ENCODE measurements around the gene KRT7. TPM values are rescaled to one million over a fixed set of nuclear protein-coding genes. Genes with fewer than 3 reads are reported as not detected.

KRT7 gene
- total and polyA plus RNA-seq, 9 of the 15 experiments (the other 6 are each of a cell fraction or from before 2014, with no cell fraction given) = 1.4 TPM; not detected in 8

- Histone ChIP-seq H4K20me1 (replicated peaks; ENCODE audit: control insufficient read depth, insufficient read depth, low read length) (peaks cover 13% of the 10 kb centered on the region), H3K27ac (ENCODE audit: extremely low read depth, low read depth, low read length) (no peak overlapping the region), H3K79me2 (ENCODE audit: control insufficient read depth, insufficient read depth, low read length) (no peaks in the 10 kb centered on the region), H3K9ac (ENCODE audit: insufficient read depth in 1 of 2, low read depth in 2 of 2, low read length in 2 of 2) (no peak overlapping the region), H3K9me1 (ENCODE audit: control insufficient read depth, insufficient read depth, low read length) (no peaks in the 10 kb centered on the region), H3K36me3 (ENCODE audit: control insufficient read depth, insufficient read depth, low read length) (no peaks in the 10 kb centered on the region), H3K4me3 (no peak overlapping the region), H3K4me2 (ENCODE audit: insufficient read depth, low read length) (no peak overlapping the region), H3K27me3 (ENCODE audit: control insufficient read depth in 2 of 2, insufficient read depth in 2 of 2, low read length in 2 of 2) (peaks cover 5 to 28% of the 10 kb centered on the region in 2 experiments; a peak in 4 of 5 replicates), H3K9me3 (replicated peaks; ENCODE audit: control insufficient read depth, insufficient read depth, low read depth, low read length) (no peaks in the 10 kb centered on the region), H2AFZ (ENCODE audit: low read depth, low read length) (no peak overlapping the region), H3K4me1 (replicated peaks in 1 of 2; ENCODE audit: control insufficient read depth in 2 of 2, insufficient read depth in 2 of 2, low read length in 2 of 2) (no peaks in the 10 kb centered on the region; a peak in 1 of 5 replicates)
- in situ Hi-C loops (cut with MboI) = no loop called here
- 0% methylated on average over 3 of the region's 3 CpGs for WGBS (ENCODE audit: insufficient coverage, low coverage, missing lambda C conversion rate)
- POLR2A ChIA-PET = interaction anchor here (1.2 kb wide), 1 partner anchor 37 kb away, joined by 4 read pairs; no protein-coding TSS in a partner anchor
- intact Hi-C loops (cut with micrococcal nuclease) = no loop called here
- no peak for FAIRE-seq
- CTCF ChIA-PET (ENCODE audit: low intra/inter-chr PET ratio) = no interaction called here
- DNase-seq (ENCODE audit: extremely low read depth in 1 of 4, low spot score in 3 of 4) = no peak
- no peak for ATAC-seq
- no TSS peak for BruUV-seq (replicated peaks)
- TF ChIP-seq HNRNPH1 (optimal IDR thresholded peaks at IDR 0.05; ENCODE audit: low read depth, low read length) (no peak), CREB5 (CRISPR knock-in tag; IDR thresholded peaks at IDR 0.05) (no peak), OTX1 (CRISPR knock-in tag; IDR thresholded peaks at IDR 0.05) (no peak), TCF7L2 (IDR thresholded peaks at IDR 0.05; ENCODE audit: low read depth, low read length) (no peak), SMC3 (conservative IDR thresholded peaks at IDR 0.05; ENCODE audit: insufficient read depth, low read depth, low read length) (no peak), NFE2L1 (tag; IDR thresholded peaks at IDR 0.05; ENCODE audit: borderline replicate concordance, low read depth) (no peak), ZNF785 (CRISPR knock-in tag; IDR thresholded peaks at IDR 0.05) (no peak), PTRF (tag; IDR thresholded peaks at IDR 0.05) (no peak), ZNF764 (CRISPR knock-in tag; IDR thresholded peaks at IDR 0.05; ENCODE audit: low read depth) (no peak), MYNN (IDR thresholded peaks at IDR 0.05) (no peak), MYNN (CRISPR knock-in tag; IDR thresholded peaks at IDR 0.05) (no peak), ZNF511 (CRISPR knock-in tag; IDR thresholded peaks at IDR 0.05) (no peak), ARID4B (CRISPR knock-in tag; IDR thresholded peaks at IDR 0.05) (no peak), JUND (IDR thresholded peaks at IDR 0.05; ENCODE audit: borderline replicate concordance, low read depth, low read length) (no peak), JUND (tag; IDR thresholded peaks at IDR 0.05; ENCODE audit: borderline replicate concordance, low read depth, low read length) (no peak), RCOR1 (IDR thresholded peaks at IDR 0.05; ENCODE audit: borderline replicate concordance in 1 of 2, low read depth in 2 of 2, low read length in 2 of 2) (no peak), PRPF4 (IDR thresholded peaks at IDR 0.05; ENCODE audit: insufficient read depth, low read depth, low read length, poor library complexity, severe bottlenecking) (no peak), ZNF12 (CRISPR knock-in tag; IDR thresholded peaks at IDR 0.05) (no peak), XRCC3 (IDR thresholded peaks at IDR 0.05) (no peak)
Observed at GRCh38 chr12:52214421-52214802, 18.6 kb upstream of the KRT7 start.

Measured in K562 (cell line).